NB4 (cell line): ENCODE results near the gene CNIH1.
"Not testable (repeated sequence)": the region's sequence is repeated elsewhere in the genome, so short reads cannot be mapped to it uniquely, and the experiment has no call there.

ENCODE experiments used
- DNase-seq: peaks from one replicate; pipeline ENCODE4 v3.0.0; 2010; ENCODE audit warnings: low read depth
- H3K4me3 ChIP-seq: one replicate; pipeline ENCODE4 v1.5.1; 2011; ENCODE audit warnings: mild to moderate bottlenecking, low read depth, low read length, moderate library complexity
- MAX ChIP-seq: IDR thresholded peaks from 2 replicates; pipeline ENCODE4 v1.6.1; 2011; ENCODE audit warnings: low read depth, low read length
- MYC ChIP-seq: IDR thresholded peaks from 2 replicates; pipeline ENCODE4 v1.6.1; 2011; ENCODE audit warnings: low read depth, low read length
- POLR2A ChIP-seq: IDR thresholded peaks from 2 replicates; pipeline ENCODE4 v1.6.1; 2011; ENCODE audit warnings: mild to moderate bottlenecking; ENCODE audit not compliant: insufficient read length; ENCODE audit errors: extremely low read depth
- TF ChIP-seq, protein P1 (sequence below): IDR thresholded peaks from one replicate; pipeline ENCODE4 v1.5.1; 2012; ENCODE audit warnings: low read depth, low read length

Gene CNIH1

GRCh38 chr14:54459106-54459505 is 17.9 kb upstream of the CNIH1 start:
- TF ChIP-seq POLR2A (no peak), MYC (no peak), MAX (no peak)
- TF ChIP-seq, protein P1, sequence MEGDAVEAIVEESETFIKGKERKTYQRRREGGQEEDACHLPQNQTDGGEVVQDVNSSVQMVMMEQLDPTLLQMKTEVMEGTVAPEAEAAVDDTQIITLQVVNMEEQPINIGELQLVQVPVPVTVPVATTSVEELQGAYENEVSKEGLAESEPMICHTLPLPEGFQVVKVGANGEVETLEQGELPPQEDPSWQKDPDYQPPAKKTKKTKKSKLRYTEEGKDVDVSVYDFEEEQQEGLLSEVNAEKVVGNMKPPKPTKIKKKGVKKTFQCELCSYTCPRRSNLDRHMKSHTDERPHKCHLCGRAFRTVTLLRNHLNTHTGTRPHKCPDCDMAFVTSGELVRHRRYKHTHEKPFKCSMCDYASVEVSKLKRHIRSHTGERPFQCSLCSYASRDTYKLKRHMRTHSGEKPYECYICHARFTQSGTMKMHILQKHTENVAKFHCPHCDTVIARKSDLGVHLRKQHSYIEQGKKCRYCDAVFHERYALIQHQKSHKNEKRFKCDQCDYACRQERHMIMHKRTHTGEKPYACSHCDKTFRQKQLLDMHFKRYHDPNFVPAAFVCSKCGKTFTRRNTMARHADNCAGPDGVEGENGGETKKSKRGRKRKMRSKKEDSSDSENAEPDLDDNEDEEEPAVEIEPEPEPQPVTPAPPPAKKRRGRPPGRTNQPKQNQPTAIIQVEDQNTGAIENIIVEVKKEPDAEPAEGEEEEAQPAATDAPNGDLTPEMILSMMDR: no peak
- H3K4me3 ChIP-seq: no peak overlapping the region
- DNase-seq: no peak

- not testable (repeated sequence) for DNase-seq, H3K4me3 ChIP-seq
Observed at GRCh38 chr14:54458536-54458935, 17.4 kb upstream of the CNIH1 start.

GRCh38 chr14:54457609-54457996 is 16.4 kb upstream of the CNIH1 start:
- no peak for DNase-seq
- H3K4me3 ChIP-seq: no peak overlapping the region
- TF ChIP-seq, protein P1: no peak
- TF ChIP-seq POLR2A: no peak
- TF ChIP-seq MYC: no peak
- no peak for TF ChIP-seq MAX

DNA sequence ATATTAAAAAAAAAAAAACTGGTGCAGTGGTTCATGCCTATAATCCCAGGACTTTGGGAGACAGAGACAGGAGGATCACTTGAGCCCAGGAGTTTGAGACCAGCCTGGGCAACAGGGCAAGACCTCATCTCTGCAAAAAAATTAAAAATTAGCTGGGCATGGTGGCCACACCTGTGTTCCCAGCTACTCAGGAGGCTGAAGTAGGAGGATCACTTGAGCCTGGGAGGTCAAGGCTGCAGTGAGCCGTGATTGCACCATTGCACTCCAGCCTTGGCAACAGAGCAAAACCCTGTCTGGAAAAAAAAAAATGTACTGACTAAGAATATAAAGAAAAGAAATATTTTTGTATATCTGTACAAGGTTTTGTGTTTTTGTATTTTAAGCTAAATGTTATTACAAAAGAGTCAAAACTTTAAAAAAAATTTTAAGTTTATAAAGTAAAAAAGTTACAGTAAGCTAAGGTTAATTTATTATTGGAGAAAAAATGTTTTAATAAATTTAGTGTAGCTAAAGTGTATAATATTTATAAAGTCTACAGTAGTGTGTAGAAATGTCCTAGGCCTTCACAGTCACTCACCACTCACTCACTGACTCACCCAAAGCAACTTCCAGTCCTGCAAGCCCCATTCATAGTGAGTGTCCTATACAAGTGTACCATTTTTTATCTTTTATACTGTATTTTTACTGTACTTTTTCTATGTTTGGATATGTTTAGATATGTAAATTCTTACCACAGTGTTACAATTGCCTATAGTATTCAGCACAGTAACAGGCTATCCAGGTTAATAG is 15.8 kb upstream of the CNIH1 start:
- H3K4me3 ChIP-seq, DNase-seq: not testable (repeated sequence)

GRCh38 chr14:54455363-54455762 is 14.2 kb upstream of the CNIH1 start:
- TF ChIP-seq MYC (no peak), POLR2A (no peak), MAX (no peak)
- TF ChIP-seq, protein P1: no peak
- DNase-seq: no peak
- H3K4me3 ChIP-seq: no peak overlapping the region

- not testable (repeated sequence) for DNase-seq, H3K4me3 ChIP-seq
Observed at GRCh38 chr14:54453990-54454389, 12.8 kb upstream of the CNIH1 start.

GRCh38 chr14:54453252-54453651 is 12.1 kb upstream of the CNIH1 start:
- no peak overlapping the region for H3K4me3 ChIP-seq
- no peak for DNase-seq
- TF ChIP-seq MYC (no peak), MAX (no peak), POLR2A (no peak)
- TF ChIP-seq, protein P1: no peak
